Tracheal epithelial cell (primary cell): ENCODE data around the gene UBB. TPM values are rescaled to one million over a fixed set of nuclear protein-coding genes. Genes with fewer than 3 reads are reported as not detected.

Source experiments
- total RNA-seq: library from RNA; depleted of rRNA; stranded (reverse); fragments of >200 nt; gene quantifications from 2 replicates; pipeline ENCODE4 v1.2.1, GENCODE V29; 2014

Gene UBB
- total RNA-seq: 939 and 1,454 TPM in 2 replicates

DNA sequence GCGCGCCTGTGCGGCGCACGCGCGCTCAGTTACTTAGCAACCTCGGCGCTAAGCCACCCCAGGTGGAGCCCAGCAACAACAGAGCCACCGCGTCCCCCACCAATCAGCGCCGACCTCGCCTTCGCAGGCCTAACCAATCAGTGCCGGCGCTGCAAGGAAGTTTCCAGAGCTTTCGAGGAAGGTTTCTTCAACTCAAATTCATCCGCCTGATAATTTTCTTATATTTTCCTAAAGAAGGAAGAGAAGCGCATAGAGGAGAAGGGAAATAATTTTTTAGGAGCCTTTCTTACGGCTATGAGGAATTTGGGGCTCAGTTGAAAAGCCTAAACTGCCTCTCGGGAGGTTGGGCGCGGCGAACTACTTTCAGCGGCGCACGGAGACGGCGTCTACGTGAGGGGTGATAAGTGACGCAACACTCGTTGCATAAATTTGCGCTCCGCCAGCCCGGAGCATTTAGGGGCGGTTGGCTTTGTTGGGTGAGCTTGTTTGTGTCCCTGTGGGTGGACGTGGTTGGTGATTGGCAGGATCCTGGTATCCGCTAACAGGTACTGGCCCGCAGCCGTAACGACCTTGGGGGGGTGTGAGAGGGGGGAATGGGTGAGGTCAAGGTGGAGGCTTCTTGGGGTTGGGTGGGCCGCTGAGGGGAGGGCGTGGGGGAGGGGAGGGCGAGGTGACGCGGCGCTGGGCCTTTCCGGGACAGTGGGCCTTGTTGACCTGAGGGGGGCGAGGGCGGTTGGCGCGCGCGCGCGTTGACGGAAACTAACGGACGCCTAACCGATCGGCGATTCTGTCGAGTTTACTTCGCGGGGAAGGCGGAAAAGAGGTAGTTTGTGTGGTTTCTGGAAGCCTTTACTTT, at the start of gene UBB:
Gene UBB (plus strand): TSS at position 452 of the 856 bp plus-strand sequence. CDS start 817 bp downstream, outside the sequence.

DNA sequence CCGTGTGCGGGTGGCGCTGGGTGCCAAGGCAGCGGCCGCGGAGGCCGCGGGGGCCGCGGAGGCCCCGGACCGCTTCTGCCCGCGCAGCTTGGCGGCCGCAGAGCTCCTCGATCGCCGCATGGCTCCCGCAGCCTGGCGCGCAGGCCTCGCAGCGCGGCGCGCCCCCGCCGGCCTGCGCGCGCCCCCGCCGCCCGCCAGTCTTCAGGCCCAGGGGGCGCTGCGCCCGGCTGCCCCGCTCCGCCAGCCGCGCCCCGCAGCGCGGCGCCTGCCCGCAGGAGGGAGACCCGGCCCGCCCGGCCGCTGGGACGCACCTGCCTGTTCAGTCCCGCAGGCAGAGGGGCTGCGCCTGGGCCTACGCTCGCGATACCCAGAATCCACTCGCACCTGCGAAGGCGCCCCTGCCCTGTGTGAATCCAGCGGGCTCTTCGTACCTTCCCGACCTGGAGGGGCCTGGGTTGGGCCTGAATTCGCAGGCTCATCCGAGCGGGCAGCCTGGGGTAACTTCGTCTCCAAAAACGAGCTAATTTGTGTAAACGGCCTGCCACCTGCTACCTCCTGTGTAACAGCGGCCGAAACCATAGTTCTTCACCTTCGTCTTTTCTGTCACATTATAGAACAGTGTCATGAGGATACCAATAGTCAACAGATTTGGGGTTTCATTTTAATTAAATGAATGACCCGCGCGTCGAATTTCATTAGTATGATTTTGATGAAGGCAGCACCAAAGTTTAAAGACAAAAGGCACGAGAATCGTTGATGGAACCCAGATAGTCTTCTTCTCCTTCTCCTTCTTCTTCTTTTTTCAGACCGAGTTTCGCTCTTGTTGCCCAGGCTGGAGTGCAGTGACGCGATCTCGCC, 27.3 kb upstream of the UBB start, which contains the start of gene CENPV:
Gene CENPV (minus strand): TSS at position 153 of the 858 bp plus-strand sequence. CDS start 33 bp downstream, at position 120.

DNA sequence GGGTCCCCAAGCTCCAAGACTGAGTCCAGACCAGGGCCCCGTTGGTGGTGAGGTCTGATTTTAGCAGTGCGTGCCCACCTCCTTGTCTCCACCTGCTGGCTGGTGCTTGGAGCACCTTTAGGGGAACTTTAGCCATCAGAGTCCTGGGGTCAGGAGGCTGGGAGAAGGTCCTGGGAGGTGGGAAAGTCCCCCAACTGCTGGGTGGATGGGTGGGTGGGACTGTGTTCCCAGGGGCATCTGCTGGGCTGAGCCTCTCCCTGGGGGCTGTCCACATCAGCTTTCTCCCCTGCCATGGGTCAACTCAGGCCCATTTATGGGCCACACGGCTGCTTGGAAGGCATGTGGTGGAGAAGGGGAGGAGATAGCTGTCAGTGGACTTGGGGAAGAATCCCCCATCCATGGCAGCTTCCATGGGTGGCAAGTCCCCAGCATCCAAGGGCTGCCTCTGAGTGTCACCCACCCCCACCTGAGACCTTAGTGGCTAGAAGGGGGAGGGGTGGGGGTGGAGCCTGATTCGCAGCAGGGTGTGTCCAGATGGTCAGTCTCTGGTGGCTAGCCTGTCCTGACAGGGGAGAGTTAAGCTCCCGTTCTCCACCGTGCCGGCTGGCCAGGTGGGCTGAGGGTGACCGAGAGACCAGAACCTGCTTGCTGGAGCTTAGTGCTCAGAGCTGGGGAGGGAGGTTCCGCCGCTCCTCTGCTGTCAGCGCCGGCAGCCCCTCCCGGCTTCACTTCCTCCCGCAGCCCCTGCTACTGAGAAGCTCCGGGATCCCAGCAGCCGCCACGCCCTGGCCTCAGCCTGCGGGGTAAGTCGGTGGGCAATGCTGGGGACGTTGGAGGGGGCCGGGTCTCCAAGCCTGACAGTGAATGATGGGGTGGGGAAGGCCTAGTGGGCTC, 34.4 kb downstream of the UBB start, which contains the start of gene TRPV2:
Gene TRPV2 (plus strand): TSS at position 541 of the 894 bp plus-strand sequence. CDS start 2,098 bp downstream, outside the sequence.

Other genes starting within 250 kb of the UBB start
- 41.7 and 56.9 TPM in 2 replicates for gene NCOR1, start 165.6 kb upstream of the UBB start, total RNA-seq
- 13.7 and 23.2 TPM in 2 replicates for gene PIGL, start 163.9 kb upstream of the UBB start, total RNA-seq
- 15.4 and 18.8 TPM in 2 replicates for gene CENPV, start 27.6 kb upstream of the UBB start, total RNA-seq
- 1.2 TPM in 1 of 2 replicates, not detected in the other for gene TRPV2, start 34.5 kb downstream of the UBB start, total RNA-seq
- gene LRRC75A, start 111.1 kb downstream of the UBB start, total RNA-seq: under 0.01 TPM in 1 of 2 replicates, not detected in the other
- 1.3 and 1.4 TPM in 2 replicates for gene ZNF287, start 188.1 kb downstream of the UBB start, total RNA-seq